IPS-11a (cell line): ENCODE measurements around the gene ISG20.

Experiments used
- H3K4me3 ChIP-seq: one replicate; pipeline ENCODE4 v1.5.1; 2013; ENCODE audit warnings: low read depth, low read length, control low read depth

The ISG20 gene

DNA sequence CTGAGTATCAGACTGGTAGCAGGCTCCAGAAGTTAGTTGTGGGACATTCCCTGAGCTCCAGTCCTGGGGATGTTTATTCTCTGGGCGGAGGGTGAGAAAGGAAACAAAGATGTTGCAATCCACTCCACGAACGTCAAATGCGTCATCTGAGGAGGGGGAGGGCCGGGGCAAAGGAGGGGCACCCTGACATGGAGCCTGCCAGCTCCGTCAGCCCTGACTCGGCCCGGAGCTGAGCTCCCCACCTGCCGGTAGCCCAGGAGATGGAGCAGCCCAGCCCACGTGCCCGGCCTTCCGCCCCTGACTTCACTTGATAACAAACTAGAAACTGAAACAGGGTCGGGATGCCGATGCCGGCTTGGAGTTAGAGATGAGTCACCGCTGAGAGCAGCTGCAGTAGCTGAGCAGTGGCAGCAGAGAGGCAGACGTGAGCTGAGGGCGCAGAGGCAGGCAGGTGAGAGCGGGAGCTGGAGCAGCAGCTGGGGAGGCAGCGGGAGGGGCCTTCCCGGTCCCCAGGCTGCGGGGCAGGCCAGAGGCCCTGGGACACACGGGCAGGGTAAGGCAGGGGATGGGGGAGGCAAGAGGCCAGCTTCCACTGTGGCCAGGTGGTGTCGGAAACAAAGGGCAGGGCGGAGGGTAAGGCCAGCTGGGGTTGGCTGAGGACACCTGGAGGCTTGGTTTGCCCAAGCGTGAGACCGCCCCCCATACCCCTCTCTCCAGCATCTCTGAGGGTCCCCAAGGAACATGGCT, at the start of gene ISG20:
Gene ISG20, plus strand, starts transcription at position 391 of the 747 bp plus-strand sequence. Its CDS starts 351 bp downstream, at position 742.
- peak within 1 kb of the TSS; percentile 8 for H3K4me3 ChIP-seq

DNA sequence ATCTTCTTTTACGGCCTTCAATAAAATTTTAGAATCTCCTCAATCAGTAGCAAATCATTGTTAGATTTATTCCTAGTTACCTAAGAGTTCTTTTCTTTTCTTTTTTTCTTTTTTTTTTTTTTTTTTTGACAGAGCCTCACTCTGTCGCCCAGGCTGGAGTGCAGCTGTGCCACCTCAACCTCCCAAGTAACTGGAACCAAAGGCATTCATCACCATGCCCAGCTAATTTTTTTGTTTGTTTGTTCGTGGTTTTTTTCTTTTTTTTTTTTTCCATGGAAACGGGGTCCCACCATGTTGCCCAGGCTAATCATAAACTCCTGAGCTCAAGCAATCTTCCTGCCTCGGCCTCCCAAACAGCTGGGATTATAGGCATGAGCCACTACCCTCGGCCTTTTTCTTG, 48.1 kb upstream of the ISG20 start:
- no peak overlapping the region for H3K4me3 ChIP-seq

DNA sequence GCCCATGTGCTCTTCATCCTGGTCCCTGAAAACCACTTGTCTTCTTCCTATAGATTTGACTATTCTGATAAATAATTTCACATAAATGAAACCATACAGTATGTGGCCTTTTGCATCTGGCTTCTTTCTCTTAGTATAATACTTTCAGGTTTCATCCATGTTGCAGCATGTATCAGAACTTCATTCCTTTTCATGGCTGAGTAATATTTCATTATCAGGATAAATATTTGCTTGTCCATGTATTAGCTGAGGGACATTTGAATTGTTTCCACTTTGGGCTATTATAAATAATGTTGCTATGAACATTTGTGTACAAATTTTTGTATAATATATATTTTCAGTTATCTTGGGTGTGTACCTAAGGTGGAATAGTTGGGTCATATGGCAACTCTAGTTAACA, 47.4 kb upstream of the ISG20 start:
- no peak overlapping the region for H3K4me3 ChIP-seq

DNA sequence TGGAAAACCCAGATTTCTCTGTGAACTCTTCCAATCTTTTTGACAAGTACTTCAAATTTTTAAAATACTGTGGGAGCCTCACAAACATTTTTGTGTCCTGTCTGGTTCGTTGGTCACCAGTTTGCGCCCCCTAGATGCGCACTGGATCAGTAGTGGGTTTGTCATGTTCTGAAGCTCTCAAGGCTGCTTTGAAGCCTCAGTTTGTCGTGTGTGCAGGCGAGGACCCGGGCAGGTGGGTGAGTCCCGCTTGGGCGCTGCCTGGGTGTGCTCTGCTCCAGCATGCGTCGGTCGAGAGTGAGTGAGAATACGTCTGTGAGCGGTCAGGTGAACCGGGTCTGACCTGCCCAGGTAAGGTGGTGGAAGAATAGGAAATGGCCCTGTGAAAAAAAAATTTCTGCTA, 34.9 kb upstream of the ISG20 start:
- peak overlapping the region; percentile 36 for H3K4me3 ChIP-seq

DNA sequence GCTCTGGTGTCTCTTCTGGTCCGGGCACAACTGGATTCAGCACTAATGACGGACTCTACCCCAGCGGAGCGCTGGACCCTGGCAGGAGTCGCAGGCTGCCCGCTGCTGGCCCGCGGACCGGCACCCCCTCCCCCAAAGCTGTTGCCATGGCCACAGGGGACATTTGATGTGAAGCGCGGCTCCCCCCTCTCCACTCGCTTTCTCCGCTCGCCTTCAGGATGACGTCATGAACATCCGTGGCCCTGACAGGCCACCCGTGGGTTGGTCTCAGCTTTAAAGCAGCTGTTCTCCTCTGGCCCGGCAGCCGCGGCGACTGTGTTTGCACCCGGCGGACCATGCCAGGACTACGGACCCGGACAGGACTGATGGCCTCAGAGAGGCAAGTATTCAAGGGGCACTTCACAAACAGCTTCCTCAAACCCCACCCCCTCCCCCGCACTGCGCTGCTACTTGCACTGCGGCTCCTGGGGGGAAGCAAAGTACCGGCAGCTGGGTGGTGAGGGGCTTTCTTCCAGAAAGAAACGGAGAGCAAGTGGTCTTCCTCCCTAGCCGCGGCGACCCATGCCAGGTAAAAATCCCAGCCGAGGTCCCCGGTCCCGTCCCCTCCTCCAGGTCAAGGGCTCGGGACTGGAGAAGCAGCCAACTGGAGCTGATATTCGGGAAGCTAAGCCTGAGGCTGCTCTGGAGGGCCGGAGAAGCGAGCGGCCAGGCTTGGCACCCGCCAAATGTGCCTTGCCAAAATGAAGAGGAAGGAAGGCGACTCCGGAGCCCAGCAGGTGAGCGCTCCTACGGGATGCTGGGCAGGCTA, 34.2 kb upstream of the ISG20 start:
- peak overlapping the region; percentile 36 for H3K4me3 ChIP-seq

DNA sequence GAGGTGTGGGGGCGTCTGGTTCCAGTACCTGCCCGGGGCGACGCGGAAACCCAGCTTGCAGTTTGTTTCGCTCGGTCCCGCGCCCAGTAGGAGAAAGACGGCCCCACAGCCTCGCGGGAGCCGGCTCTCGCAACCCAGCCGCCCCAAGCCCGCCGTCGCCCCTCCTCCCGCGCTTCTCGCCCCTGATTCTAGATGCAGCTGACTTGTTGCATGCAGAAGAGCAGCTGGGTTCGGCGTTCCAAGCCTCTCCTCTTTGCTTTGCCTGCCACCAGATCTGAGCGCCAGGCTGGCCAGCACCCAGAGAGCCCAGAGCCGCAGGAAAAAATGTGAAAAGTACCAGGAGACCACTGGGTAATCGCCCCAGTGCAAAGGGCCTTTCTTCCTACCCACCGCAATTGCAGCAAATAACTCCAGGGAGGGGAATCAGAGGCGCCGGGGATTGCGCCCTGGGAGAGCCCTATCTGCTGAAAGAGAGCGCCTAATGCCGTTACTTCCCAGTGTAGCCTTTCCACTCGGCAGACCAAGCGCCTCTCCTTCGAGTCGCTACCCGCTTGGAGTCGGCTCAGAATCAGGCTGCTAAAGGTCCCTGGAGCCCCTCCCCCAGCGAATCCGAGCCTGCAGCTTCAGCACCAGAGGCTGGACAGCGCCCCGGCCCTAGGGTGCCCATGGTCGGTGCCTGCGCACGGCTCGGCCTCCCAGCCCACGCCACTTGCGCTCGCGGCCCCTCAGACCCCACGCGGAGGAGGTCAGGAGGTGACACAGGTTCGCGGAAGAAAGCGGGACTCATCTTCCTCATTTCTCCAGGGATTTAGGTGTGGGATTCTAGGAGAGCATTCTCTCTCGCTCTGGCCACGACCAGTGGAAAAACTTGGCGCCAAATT, 33.4 kb upstream of the ISG20 start:
- H3K4me3 ChIP-seq, result peak overlapping the region; percentile 36

DNA sequence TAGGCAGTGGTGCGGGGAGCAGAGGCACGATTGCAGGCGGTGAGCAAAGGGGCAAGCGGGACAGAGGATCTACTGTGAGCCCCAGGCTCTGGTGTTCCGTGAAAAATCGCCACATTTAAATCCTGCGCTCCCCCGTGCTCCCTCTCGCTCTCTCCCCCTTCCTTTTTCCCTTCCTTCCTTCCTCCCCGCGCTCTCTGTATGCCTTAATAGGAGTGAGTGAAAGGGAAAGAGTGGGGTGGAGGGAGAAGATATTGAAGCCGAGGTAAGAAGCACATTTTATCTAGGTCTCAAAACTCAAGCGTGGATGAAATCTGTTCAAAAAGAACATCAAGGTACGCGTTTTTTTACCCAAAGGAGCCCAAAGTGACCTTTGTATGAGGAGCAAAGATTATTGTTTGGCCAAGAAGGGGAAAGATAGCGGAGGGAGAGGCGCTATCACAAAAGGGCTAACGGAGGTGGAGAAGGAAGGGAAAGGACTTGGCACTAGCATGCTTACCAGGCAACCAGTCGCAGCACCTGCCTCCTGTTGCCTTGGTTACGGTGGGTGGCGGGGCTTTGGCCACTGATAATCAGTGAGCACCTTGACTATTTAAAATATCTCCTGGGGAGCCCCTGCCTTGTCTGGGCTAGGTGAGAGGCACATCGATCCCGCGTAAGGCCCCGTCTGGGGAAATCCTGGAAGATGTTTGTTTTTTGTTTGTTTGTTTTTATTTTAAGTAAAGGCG, 32.6 kb upstream of the ISG20 start:
- peak overlapping the region; percentile 36 for H3K4me3 ChIP-seq

DNA sequence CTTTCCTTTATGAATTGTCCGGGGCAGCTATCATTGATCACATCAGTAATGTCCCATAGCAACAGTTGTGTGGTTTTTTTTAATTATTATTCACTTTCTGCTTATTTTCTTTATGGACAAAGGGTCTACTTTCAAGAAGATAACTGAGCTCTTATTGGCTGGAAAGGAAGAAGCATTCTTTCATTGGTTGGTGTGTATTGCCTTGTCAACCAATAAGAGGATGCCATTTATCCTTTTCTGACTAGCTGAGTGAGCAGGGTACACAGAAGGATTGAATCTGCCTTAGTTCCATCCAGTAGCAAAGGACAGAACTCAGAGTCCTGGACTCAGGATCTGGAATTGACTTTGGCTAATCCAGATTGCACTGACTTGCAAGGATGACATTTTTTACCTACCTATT, 30.9 kb upstream of the ISG20 start:
- H3K4me3 ChIP-seq, result no peak overlapping the region

DNA sequence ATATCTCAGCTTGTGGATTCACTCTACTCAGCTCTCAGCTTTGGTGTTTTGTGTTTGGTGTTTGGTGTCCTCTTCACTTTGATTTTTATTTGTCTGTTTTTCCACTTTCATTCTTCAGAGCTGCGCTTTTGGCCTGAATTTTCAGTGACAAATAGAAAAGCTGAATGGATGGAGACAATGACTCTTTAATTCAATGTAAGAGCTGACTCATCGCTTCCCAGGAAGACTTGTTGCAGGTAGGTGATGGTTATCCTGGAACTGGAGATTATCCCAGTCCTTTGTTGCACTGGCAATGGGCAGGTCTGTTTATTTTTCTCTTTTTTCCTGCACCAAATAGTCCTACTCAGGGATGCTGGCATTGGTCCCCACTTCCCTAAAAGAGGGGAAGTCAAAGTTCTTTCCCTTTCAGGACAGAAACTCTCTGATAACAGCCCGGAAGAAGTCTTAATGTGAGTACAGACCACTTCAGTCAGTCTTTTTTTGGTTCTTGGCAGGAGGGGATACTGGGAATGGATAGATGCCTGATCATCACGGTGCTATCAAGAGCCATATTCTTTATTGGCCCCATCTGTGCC, 30.1 kb upstream of the ISG20 start:
- H3K4me3 ChIP-seq, result no peak overlapping the region

DNA sequence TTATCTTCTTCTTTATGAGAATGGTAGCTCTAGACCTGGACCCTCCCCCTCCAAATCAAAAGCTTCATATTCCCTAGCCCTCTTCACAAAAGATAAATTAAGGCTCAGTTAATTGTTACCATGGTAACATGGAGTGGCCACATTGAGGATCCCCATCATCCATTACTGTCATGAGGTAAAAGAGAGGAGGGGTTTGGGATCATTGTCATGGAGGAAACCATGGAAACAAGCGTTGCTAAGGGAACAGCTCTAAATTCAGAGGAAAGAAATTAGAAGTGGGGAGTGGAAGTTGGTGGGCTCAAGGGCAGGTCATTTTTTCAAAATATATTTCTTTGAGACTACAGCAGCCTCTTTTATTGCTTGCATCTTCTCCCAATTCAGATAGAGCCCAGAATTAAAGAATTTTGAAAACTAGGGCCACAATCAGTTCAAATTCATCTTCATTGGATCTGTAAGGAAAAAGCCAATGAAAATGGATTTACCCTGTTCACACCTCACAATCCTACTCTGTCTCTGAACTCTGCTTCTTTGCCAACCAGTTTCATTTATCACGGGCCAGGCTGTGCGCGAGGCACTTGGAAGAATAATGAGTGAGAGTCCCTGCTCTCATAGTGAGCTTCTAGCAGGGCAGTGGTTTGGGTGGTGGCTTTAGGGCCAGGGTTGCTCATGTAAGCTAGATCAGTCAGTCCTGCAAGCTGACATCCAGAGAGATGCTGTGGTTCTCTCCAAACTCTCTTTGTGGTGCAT, 29.3 kb upstream of the ISG20 start:
- H3K4me3 ChIP-seq, result no peak overlapping the region

DNA sequence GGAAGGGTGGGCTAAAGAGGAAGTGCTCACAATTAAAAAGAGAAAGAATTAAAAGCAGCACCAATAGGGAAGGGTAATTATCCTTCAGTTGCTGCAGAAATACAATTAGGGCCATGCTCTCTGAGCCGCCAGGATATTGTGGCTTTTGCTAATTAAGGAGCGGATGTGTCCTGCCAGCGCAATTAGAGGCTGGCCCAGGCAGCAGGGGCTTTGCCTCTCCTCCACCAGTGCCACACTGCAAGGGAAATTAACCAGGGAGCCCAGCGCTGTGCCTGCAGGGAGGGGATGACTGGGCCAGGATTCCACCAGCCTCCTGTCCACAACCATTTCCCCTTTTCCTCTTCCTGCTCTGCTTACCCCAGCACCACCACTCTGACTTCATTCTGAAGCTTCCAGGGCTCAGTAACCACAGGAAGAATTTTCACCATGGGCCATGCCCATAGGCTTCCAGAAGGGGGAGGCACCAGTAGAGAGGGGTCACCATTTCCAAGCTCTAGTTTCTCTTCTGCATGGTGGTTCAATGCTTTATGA, 28.1 kb upstream of the ISG20 start:
- no peak overlapping the region for H3K4me3 ChIP-seq

DNA sequence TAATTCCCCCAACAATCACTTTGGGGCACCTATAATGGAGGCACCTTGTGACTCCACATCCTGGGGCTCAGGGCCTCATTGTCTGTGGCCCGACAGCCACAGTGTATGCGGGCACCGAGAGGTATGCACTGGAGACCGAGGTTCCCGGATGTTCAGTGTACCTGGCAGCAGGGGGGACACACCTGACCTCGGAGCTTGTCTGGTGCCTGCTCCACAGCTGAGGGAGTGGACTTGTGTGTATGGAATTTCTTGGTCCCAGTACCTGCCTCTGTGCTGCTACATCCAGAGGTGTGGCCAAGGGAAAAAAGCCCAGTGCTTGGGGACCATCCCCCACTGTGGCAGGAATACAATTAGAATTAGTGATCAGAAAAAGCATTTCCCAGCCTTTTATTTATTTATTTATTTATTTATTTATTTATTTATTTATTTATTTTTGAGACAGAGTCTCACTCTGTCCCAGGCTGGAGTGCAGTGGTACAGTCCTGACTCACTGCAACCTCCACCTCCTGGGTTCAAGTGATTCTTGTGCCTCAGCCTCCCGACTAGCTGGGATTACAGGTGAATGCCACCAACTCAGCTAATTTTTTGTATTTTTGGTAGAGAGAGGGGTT, 26.5 kb upstream of the ISG20 start:
- no peak overlapping the region for H3K4me3 ChIP-seq

DNA sequence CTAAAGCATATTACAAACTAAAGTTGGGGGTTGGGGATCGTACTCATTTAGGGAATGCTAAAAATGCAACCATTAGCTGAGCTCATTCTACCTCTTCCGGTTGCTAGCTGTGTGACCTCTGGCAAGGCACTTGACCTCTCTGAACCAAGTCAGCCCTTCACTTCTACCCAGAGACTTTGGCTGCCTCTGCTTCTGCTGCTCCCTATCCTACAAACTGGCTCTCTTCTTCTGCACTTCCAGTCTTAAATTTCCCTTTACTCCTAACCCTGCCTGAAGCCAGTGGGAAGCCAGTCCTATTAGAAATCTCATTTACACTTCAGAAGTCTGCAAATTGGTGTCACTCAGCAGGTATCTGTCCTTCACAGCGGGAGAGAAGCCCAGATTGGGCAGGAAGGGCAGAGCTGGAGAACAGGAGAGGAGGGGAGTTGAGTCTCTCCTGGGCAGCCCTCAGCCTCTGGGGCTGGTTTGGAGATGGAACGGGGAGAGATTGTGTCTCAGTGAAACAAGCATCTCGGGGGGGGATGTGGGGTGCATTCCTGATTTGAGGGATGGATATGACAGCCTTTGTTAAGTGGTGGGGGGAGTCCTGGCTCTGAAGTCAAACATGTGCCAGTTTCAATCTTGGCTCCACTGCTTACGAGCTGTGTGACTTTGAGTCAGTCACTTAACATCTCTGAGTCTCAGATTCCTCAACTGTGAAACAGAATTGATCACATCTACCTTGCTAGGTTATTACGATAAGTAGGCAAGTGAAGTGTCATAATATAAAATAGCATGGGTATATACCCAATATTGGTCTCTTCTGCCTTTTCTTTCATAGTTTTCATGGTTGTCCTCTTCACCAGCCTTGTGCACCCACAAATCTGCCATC, 25.5 kb upstream of the ISG20 start:
- no peak overlapping the region for H3K4me3 ChIP-seq

DNA sequence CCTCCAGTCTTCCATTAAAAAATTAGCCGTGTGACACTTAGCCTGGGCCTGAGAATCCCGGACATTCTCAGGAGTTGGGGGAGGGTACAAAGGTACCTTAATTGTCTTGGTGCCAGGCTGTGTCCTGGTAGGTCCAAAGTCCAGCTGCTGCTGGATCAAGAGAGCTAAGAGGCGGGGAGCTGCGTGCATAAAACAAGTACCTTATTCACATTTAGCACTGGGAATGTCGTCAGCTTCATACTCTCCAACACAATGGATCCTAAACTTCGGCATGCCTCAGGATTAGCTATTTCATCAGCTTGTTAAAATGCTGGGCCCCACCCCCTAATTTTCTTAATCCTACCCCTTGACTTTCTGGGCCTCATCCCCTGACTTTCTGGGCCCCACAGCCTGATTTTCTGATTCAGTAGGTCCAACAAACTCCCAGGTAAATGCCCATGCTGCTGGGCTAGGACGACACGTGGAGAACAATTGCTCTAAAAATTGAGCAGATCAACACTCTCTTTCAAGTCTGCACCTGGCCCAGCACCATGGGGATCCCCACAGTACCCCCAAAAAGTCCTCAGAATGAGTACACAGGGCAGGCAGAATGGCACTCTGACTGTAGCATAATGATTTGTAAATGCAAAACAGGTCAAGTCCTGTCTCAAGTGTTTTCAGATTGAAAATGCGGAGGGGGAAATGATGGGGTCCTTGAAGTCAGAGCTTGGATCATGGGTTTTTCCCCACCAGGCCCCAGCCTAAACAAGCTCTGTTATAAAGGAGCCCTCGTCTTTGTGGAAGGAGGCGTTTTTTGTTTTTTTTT, 23.3 kb upstream of the ISG20 start:
- H3K4me3 ChIP-seq, result no peak overlapping the region

DNA sequence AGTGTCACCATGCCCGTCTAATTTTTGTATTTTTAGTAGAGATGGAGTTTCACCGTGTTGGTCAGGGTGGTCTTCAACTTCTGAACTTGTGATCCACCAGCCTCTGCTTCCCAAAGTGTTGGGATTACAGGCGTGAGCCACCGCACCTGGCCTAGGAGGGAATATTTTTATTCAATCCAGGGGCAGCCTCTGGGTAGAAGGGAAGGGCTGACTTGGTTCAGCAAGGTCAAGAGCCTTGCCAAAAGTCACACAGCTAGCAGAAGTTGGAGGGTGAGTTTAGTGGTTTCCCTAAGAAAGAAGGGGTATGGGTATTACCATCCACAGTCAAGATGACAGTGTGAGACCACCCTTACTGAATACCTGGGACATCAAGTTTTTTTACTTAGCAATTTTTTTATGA, 22.6 kb upstream of the ISG20 start:
- no peak overlapping the region for H3K4me3 ChIP-seq

DNA sequence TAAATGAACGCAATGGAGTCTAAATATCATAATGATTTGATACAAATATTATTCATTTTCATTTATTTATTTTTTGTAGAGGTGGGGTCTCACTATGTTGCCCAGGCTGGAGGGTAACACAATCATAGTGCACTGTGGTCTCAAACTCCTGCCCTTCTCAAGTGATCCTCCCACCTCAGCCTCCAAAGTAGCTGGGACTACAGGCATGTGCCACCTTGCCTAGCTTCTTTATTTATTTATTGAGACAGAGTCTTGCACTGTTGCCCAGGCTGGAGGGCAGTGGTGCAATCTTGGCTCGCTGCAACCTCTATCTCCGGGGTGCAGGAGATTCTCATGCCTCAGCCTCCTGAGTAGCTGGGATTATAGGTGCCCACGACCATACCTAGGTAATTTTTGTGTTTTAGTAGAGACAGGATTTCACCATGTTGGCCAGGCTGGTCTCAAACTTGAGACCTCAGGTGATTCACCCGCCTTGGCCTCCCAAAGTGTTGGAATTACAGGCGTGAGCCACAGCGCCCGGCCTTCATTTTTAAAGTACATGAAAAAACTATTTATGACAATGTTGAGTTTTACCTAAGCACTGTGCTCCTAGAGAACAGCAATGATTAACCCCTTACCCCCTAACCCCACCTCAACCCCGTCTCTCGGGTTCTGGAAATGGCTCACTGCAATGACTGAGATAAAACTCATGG, 21.6 kb upstream of the ISG20 start:
- no peak overlapping the region for H3K4me3 ChIP-seq

DNA sequence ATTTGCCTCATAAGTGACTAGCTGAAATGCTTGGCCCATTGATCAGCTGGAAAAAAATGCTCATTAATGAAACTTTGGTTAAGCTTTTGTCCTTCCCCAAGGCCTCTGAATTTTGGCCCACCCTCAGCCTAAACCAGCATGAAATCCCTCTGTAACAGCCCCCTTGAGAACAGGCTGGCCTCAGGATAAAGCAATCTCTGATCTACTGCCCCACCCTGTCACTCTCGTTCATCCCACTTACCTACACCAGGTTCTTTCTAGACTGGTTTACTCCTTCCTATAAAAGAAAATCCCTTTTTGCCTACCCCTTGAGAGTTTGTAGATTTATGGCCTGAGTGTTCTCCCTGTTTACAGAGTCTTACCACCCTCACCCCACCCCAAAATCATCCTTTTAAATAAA, 21.0 kb upstream of the ISG20 start:
- no peak overlapping the region for H3K4me3 ChIP-seq
